ENCODE results near the gene KLHL1. TPM values are rescaled to one million over a fixed set of nuclear protein-coding genes. Genes with fewer than 3 reads are reported as not detected.

Gene KLHL1
- total and polyA plus RNA-seq, 10 donors = 0.02 TPM; not detected in 9

GRCh38 chr13:70117338-70117905, 9.2 kb upstream of the KLHL1 start:
- H3K36me3 ChIP-seq = no peaks in the 10 kb centered on the region
- no peak for DNase-seq
- intact Hi-C loops (cut with DNase I; ENCODE audit: low total_unique reads) = no loop called here
- H3K27me3 ChIP-seq (replicated peaks in 1 of 7) = no peaks in the 10 kb centered on the region
- H3K4me3 ChIP-seq = no peak overlapping the region
- H3K4me1 ChIP-seq = no peaks in the 10 kb centered on the region
- TF ChIP-seq CTCF (IDR thresholded peaks at IDR 0.05 in 8 of 11, conservative IDR thresholded peaks at IDR 0.05 in 3 of 11) (no peak), POLR2AphosphoS5 (IDR thresholded peaks at IDR 0.05) (no peak), POLR2A (IDR thresholded peaks at IDR 0.05) (no peak)
- no peak overlapping the region for H3K27ac ChIP-seq
- H3K9me3 ChIP-seq = peaks cover 0 to 5% (median 0%) of the 10 kb centered on the region in 8 donors
- 64 to 90% (median 75%) methylated on average over 2 of the region's 2 CpGs for WGBS, 5 donors

DNA sequence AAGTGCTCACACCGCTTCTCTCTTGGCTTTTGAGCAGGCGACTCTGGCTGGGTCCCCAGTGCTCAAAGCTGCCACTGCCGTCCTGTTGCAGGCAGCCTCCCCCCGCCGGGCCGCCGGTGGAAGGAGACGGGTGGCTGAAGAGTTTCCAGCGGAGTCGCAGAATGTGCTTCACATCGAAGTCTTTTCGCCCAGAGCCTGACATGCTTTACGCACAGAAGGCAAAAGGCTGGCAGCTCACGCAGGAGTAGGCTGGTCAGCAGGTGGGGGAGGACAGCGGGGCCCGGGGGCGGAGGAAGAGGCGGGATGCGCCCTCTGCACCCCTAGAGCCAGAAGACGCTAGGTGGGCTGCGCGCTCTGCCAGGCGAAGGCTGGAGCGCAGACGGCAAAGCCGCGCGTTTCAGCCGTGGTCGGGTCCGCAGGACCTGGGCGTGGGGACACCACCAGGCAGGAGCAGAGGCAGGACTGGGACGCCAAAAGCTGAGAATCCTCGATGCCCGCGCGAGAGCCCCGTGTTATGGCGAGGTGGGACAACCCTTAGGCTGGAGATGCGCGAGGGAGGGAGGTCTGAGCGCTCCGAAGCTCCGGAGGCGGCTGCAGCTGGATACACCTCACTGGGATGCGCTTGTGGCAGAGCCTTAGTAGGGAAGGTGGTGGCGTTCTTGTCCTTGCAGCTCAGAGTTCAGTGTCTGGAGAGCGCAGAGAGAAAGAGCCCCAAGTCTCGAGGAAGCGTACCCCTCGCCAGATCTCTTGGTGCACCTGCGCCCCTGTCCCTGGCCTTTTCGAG, 562 bp downstream of the KLHL1 start, which contains the start of gene ATXN8OS:
ATXN8OS (plus strand) TSS at position 329 of the 784 bp plus-strand sequence.
- H3K36me3 ChIP-seq = no peaks in the 10 kb centered on the region
- no peak within 1 kb of the TSS for H3K27ac ChIP-seq
- H3K4me3 ChIP-seq = no peak within 1 kb of the TSS
- WGBS, 5 donors = 6 to 18% (median 8%) methylated on average over 41 to 53 of the region's 53 CpGs
- peak; percentile 69 for DNase-seq
- no peaks in the 10 kb centered on the region for H3K4me1 ChIP-seq
- peaks cover 0 to 9% (median 0%) of the 10 kb centered on the region in 8 donors for H3K9me3 ChIP-seq
- no peak for TF ChIP-seq POLR2A (IDR thresholded peaks at IDR 0.05)
- no peak for TF ChIP-seq CTCF (IDR thresholded peaks at IDR 0.05 in 8 of 11, conservative IDR thresholded peaks at IDR 0.05 in 3 of 11)
- no peak for TF ChIP-seq POLR2AphosphoS5 (IDR thresholded peaks at IDR 0.05)
- intact Hi-C loops (cut with DNase I; ENCODE audit: low total_unique reads) = no loop called here
- peaks cover 0 to 12% (median 0%) of the 10 kb centered on the region in 7 donors for H3K27me3 ChIP-seq (replicated peaks in 1 of 7)

- DNase-seq = no peak
- Histone ChIP-seq H3K4me1 (no peaks in the 10 kb centered on the region), H3K27ac (no peak overlapping the region), H3K9me3 (peaks cover 0 to 9% (median 0%) of the 10 kb centered on the region in 8 donors), H3K27me3 (replicated peaks in 1 of 7) (peaks cover 0 to 12% (median 0%) of the 10 kb centered on the region in 7 donors), H3K36me3 (no peaks in the 10 kb centered on the region), H3K4me3 (no peak overlapping the region)
- TF ChIP-seq CTCF (IDR thresholded peaks at IDR 0.05 in 8 of 11, conservative IDR thresholded peaks at IDR 0.05 in 3 of 11) (no peak), POLR2AphosphoS5 (IDR thresholded peaks at IDR 0.05) (no peak), POLR2A (IDR thresholded peaks at IDR 0.05) (no peak)
- intact Hi-C loops (cut with DNase I; ENCODE audit: low total_unique reads) = no loop called here
- 29 to 37% (median 33%) methylated on average over 8 to 9 of the region's 9 CpGs for WGBS, 5 donors
Measured at GRCh38 chr13:70107125-70107497, 1.1 kb downstream of the KLHL1 start.

- H3K4me1 ChIP-seq = no peaks in the 10 kb centered on the region
- H3K4me3 ChIP-seq = no peak overlapping the region
- no peak for TF ChIP-seq POLR2AphosphoS5 (IDR thresholded peaks at IDR 0.05)
- TF ChIP-seq CTCF (IDR thresholded peaks at IDR 0.05 in 8 of 11, conservative IDR thresholded peaks at IDR 0.05 in 3 of 11) = no peak
- no peak for TF ChIP-seq POLR2A (IDR thresholded peaks at IDR 0.05)
- H3K27me3 ChIP-seq (replicated peaks in 1 of 7) = peaks cover 0 to 12% (median 0%) of the 10 kb centered on the region in 7 donors
- DNase-seq = no peak
- peaks cover 0 to 9% (median 0%) of the 10 kb centered on the region in 8 donors for H3K9me3 ChIP-seq
- H3K27ac ChIP-seq = no peak overlapping the region
- no peaks in the 10 kb centered on the region for H3K36me3 ChIP-seq
- intact Hi-C loops (cut with DNase I; ENCODE audit: low total_unique reads) = no loop called here
Measured at GRCh38 chr13:70104481-70104880, 3.8 kb downstream of the KLHL1 start.

Measured in spleen (tissue), 11 donors.